Spleen (tissue), 11 donors: ENCODE results near the gene DCST2. TPM values are rescaled to one million over a fixed set of nuclear protein-coding genes. Genes with fewer than 3 reads are reported as not detected.

Experiments used
- DNase-seq: peaks from one replicate; pipeline ENCODE4 v3.0.0-alpha.2; 2020
- H3K27ac ChIP-seq, 8 donors: fragments of 200-600 bp; sonication (generic) in 7 of 8; 1 replicate in 4 of 8; 2 replicates in 4 of 8; pipeline versions ENCODE4 v1.5.0 to v1.8.0; 2016 to 2021; ENCODE audit warnings: inconsistent platforms in 4 of 8, mild to moderate bottlenecking in 4 of 8, moderate library complexity in 1 of 8
- H3K27me3 ChIP-seq, 7 donors: fragments of 200-600 bp; sonication (generic) in 6 of 7; replicated peaks in 1 of 7; 1 replicate in 4 of 7; 2 replicates in 3 of 7; pipeline versions ENCODE4 v1.5.0 to v1.8.0; 2016 to 2021; ENCODE audit warnings: inconsistent platforms in 3 of 7, mild to moderate bottlenecking in 1 of 7
- H3K36me3 ChIP-seq, 6 donors: fragments of 200-600 bp; sonication (generic) in 5 of 6; 1 replicate in 4 of 6; 2 replicates in 2 of 6; pipeline versions ENCODE4 v1.5.0 to v1.8.0; 2016 to 2021; ENCODE audit warnings: inconsistent platforms in 2 of 6
- H3K4me1 ChIP-seq, 6 donors: fragments of 200-600 bp; sonication (generic) in 5 of 6; 1 replicate in 3 of 6; 2 replicates in 3 of 6; pipeline versions ENCODE4 v1.5.0 to v1.8.0; 2016 to 2021; ENCODE audit warnings: inconsistent platforms in 3 of 6
- H3K4me3 ChIP-seq, 8 donors: fragments of 200-600 bp; sonication (generic) in 7 of 8; 1 replicate in 4 of 8; 2 replicates in 4 of 8; pipeline versions ENCODE4 v1.5.0 to v1.8.0; 2016 to 2021; ENCODE audit warnings: inconsistent platforms in 4 of 8, mild to moderate bottlenecking in 4 of 8, moderate library complexity in 2 of 8
- H3K9me3 ChIP-seq, 8 donors: fragments of 200-600 bp; sonication (generic) in 7 of 8; 1 replicate in 4 of 8; 2 replicates in 4 of 8; pipeline versions ENCODE4 v1.5.0 to v1.8.0; 2016 to 2021; ENCODE audit warnings: inconsistent platforms in 4 of 8
- POLR2A ChIP-seq, 3 donors: fragments of 450-650 bp; IDR thresholded peaks; one replicate each; pipeline ENCODE4 v1.5.1; 2017; ENCODE audit warnings: antibody characterized with exemption in 3 of 3, mild to moderate bottlenecking in 1 of 3
- POLR2AphosphoS5 ChIP-seq, 3 donors: sonication (generic); formaldehyde crosslinking; IDR thresholded peaks; one replicate each; pipeline ENCODE4 v1.5.1; 2017; ENCODE audit warnings: antibody characterized with exemption in 3 of 3
- WGBS, 5 donors: extraction: QIAGEN DNeasy Blood & Tissue Kit in 3 of 5; methylation state at CpG; one replicate each; pipeline versions ENCODE4 v1.1.5 to v1.1.7; 2013 to 2018; 5-methylcytosine and 5-hydroxymethylcytosine counted together
- intact Hi-C: fragments of 100-400 bp; cut with DNase I; formaldehyde crosslinking; loops from one replicate; pipeline ENCODE4 v1.15.0; 2023; ENCODE audit warnings: low total_unique reads
- polyA plus RNA-seq, 3 donors: library from polyadenylated mRNA; stranded (reverse); fragments of 200-250 nt; gene quantifications; one replicate each; pipeline ENCODE4 v1.2.1, GENCODE V29; 2013
- total RNA-seq, 7 donors: library from RNA; depleted of rRNA in 3 of 7; stranded (reverse); fragments of >200 nt in 3 of 7; fragmentation: NEBNext Ultra II Directional in 4 of 7; extraction: Animal tissue kit (Norgen Biotek cat#: 25700) in 4 of 7; gene quantifications; one replicate each; pipeline versions ENCODE4 v1.1.0 to v1.2.1, GENCODE V29; 2016 to 2021
- TF ChIP-seq, protein P1 (sequence below), 11 experiments: fragments of 200-600 bp in 7 of 11; fragments of 450-650 bp in 4 of 11; sonication (generic) in 4 of 11; IDR thresholded peaks in 8 of 11; conservative IDR thresholded peaks in 3 of 11; 1 replicate in 7 of 11; 2 replicates in 4 of 11; pipeline versions ENCODE4 v1.4.0 to v1.8.0; 2016 to 2021; ENCODE audit warnings: antibody characterized with exemption in 11 of 11, inconsistent platforms in 4 of 11, mild to moderate bottlenecking in 1 of 11
- donor health status: healthy with polysubstance abuse.
- donor health status: DM: no; HTN: no; CAD: no; lungs with moderate emphysema.
- donor health status: DM: no; HTN: no; CAD: no.
- donor health status: Bipolar disorder and iron deficiency.
- donor health status: healthy.
- donor health status: DM: no; HTN: no; CAD: no.
- donor health status: DM: yes; HTN: yes; CAD: no.

The DCST2 gene
- total and polyA plus RNA-seq, 10 donors = 0.54 to 4.1 (median 1.0) TPM; not detected in 1

DNA sequence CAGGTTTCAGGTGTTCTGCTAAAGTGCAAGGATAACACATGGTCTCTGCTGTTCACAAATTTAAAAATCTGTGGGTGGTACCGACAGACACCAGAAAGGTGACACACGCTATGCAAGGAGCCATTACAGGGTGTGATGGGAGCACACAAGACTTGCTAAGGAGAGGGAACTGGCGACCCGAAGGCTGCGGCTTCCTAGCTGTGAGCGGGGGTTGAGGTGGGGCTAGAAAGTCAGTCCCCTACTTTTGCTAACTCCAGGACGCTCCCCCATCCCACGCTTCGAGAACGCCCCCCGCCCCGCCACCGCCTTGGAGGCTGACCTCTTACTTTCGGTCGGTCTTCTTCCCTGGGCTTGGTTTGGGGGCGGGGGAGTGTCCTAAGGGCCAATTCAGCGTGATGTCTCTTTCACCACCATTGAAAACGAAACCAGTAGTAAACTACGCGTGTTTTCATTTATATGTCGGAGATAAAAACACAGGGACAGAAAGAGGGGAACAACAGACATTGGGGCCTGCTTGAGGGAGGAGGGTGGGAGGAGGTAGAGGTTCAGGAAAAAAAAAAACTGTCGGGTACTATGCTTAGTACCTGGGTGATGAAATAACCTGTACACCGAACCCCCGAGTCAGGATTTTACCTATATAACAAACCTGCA lies 58.0 kb downstream of the DCST2 start:
- Histone ChIP-seq H3K27me3 (no peaks in the 10 kb centered on the region), H3K4me3 (peak overlapping the region; percentile 40 to 81 (median 64)), H3K27ac (peak overlapping the region; percentile 88 to 100 (median 98)), H3K36me3 (peaks cover 0 to 24% (median 0%) of the 10 kb centered on the region in 6 donors), H3K9me3 (no peaks in the 10 kb centered on the region), H3K4me1 (peaks cover 29 to 63% (median 40%) of the 10 kb centered on the region in 6 donors)
- TF ChIP-seq POLR2AphosphoS5 (IDR thresholded peaks at IDR 0.05) = peak; percentile 33 to 71 (median 65)
- TF ChIP-seq, protein P1, sequence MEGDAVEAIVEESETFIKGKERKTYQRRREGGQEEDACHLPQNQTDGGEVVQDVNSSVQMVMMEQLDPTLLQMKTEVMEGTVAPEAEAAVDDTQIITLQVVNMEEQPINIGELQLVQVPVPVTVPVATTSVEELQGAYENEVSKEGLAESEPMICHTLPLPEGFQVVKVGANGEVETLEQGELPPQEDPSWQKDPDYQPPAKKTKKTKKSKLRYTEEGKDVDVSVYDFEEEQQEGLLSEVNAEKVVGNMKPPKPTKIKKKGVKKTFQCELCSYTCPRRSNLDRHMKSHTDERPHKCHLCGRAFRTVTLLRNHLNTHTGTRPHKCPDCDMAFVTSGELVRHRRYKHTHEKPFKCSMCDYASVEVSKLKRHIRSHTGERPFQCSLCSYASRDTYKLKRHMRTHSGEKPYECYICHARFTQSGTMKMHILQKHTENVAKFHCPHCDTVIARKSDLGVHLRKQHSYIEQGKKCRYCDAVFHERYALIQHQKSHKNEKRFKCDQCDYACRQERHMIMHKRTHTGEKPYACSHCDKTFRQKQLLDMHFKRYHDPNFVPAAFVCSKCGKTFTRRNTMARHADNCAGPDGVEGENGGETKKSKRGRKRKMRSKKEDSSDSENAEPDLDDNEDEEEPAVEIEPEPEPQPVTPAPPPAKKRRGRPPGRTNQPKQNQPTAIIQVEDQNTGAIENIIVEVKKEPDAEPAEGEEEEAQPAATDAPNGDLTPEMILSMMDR (IDR thresholded peaks at IDR 0.05 in 8 of 11, conservative IDR thresholded peaks at IDR 0.05 in 3 of 11) = no peak
- TF ChIP-seq POLR2A (IDR thresholded peaks at IDR 0.05) = peak in 1 of 3 donors; percentile 8
- WGBS, 5 donors = 0% methylated on average over 24 of the region's 24 CpGs
- intact Hi-C loops = no loop called here
- DNase-seq = peak; percentile 92

DNA sequence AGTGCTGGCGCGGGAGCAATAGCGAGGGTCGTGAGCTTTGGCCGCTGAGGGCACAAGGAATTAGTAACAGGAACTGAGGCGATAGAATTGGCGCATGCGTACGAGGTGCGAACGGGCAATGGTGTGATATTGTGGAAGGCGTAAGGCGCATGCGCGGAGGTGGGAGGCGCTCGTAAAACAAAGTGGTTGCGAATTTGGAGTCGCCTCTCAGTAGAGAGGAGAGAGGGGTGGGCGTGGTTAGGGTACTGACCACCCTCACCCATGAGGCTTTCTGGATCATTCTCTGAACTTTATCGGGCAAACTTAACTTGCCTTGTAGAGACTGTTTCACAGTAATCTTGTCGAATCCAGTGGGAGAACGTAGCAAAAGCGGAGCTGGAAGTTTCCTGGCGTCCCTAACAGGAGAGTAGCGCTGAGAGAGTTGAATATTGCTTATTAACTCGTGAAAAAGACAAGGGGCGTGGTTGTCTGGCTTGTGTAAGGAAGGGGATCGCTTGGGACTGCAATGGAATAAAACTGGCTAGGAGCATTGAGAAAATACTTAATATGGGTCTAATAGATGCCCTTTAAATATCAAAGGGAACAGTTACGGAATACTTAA lies 58.7 kb downstream of the DCST2 start:
- Histone ChIP-seq H3K9me3 (no peaks in the 10 kb centered on the region), H3K27ac (peak overlapping the region; percentile 88 to 100 (median 98)), H3K4me3 (peak overlapping the region; percentile 40 to 81 (median 64)), H3K27me3 (no peaks in the 10 kb centered on the region), H3K36me3 (peaks cover 0 to 23% (median 0%) of the 10 kb centered on the region in 6 donors), H3K4me1 (peaks cover 29 to 69% (median 47%) of the 10 kb centered on the region in 6 donors)
- intact Hi-C loops = no loop called here
- TF ChIP-seq, protein P1 (IDR thresholded peaks at IDR 0.05 in 8 of 11, conservative IDR thresholded peaks at IDR 0.05 in 3 of 11) = no peak
- TF ChIP-seq POLR2A (IDR thresholded peaks at IDR 0.05) = peak in 1 of 3 donors; percentile 90
- peak in 2 of 3 donors; percentile 87 to 89 for TF ChIP-seq POLR2AphosphoS5 (IDR thresholded peaks at IDR 0.05)
- DNase-seq = peak; percentile 96
- 0% methylated on average over 30 of the region's 30 CpGs for WGBS, 5 donors

DNA sequence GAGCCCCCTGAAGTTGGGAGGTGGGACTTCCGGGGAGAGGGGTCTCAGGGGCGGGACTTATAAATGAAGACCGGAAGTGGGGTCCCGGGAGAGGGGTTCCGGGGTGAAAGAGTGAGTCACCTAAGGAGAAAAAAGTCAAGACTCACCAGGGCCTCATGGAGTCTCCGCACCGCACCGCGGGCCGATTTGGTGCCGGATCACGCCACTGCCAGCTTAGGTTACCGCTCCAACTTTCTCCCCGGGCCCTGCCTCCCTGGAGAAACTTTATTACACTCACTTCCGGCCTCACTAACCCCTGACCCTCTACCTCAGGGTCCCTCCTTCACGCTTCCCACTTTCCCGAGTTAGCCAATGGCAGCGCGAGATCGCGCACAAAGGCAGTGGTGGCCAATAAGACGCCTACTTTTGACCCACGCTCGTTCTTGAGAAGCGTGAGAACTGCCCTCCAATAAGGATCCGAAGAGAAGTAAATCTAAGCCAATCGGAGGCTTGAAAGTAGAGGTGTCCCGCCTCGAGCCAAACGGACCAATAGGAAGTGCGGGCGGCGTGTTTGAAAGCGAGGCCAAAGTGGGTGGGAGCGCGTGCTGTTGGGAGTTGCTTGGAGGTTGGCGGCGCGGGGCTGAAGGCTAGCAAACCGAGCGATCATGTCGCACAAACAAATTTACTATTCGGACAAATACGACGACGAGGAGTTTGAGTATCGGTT lies 59.3 kb downstream of the DCST2 start, which contains the start of gene CKS1B:
CKS1B (plus strand) TSS at position 580 of the 706 bp plus-strand sequence; CDS start at position 645, 65 bp downstream.
- WGBS, 5 donors = 0 to 1% (median 0%) methylated on average over 47 of the region's 47 CpGs
- intact Hi-C loops = no loop called here
- peaks cover 0 to 23% (median under 1%) of the 10 kb centered on the region in 6 donors for H3K36me3 ChIP-seq
- H3K4me1 ChIP-seq = peaks cover 29 to 76% (median 53%) of the 10 kb centered on the region in 6 donors
- H3K27ac ChIP-seq = peak within 1 kb of the TSS; percentile 88 to 100 (median 98)
- no peaks in the 10 kb centered on the region for H3K27me3 ChIP-seq
- H3K4me3 ChIP-seq = peak within 1 kb of the TSS; percentile 43 to 81 (median 64)
- TF ChIP-seq POLR2A (IDR thresholded peaks at IDR 0.05) = peak in 1 of 3 donors; percentile 46
- TF ChIP-seq POLR2AphosphoS5 (IDR thresholded peaks at IDR 0.05) = peak; percentile 83 to 93 (median 90)
- TF ChIP-seq, protein P1 (IDR thresholded peaks at IDR 0.05 in 8 of 11, conservative IDR thresholded peaks at IDR 0.05 in 3 of 11) = peak in 2 of 11 experiments; percentile 9 to 40
- no peaks in the 10 kb centered on the region for H3K9me3 ChIP-seq
- DNase-seq = peak; percentile 96
